GM19467 (cell line): Measurements from ENCODE around the gene MLLT1.

Source experiments
- ATAC-seq: cut with Tn5 transposase; IDR thresholded peaks from one replicate; pipeline ENCODE4 v1.9.1; 2021; ENCODE audit warnings: mild to moderate bottlenecking, moderate library complexity; ENCODE audit not compliant: unreplicated experiment

MLLT1 gene

DNA sequence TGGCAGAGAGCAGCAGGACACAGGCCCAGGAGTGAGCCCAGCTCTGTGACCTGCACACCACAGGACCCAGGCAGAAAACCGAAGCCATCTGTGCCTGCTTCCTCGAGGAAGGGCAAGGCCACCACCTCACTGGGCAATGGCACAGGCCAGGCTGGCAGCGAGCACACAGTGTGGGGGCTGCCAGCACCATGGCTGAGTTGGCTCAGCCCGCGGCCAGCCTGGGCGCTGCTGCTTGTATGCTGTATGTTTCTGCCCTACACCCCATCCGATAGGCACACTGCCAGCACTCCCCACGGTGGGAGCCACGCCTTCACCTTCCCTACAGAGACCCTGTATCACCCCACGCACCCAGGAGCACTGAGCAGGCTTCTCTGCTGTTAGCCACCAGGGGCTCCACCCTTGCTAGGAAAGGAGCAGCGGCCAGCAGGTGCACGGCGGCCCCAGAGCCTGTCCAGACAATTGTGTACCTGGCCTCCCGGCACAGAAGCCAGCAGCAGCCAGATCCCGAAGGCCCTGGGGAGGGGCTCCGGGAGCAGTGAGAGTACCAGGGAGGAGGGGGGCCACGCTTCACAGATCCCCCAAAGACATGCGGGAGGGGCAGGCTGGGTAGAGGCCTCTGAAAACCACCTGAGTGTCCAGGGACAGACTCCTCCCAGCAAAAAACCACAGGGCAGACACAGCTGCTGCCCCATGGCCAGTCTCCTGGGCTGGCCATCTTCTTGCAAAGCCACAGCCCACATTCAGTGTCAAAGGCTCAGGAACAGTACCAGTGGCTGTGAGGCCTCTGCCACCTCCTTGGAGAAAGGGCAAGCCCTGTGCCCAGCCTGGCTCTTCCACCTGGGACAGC lies 56.1 kb downstream of the MLLT1 start:
- ATAC-seq, result no peak

DNA sequence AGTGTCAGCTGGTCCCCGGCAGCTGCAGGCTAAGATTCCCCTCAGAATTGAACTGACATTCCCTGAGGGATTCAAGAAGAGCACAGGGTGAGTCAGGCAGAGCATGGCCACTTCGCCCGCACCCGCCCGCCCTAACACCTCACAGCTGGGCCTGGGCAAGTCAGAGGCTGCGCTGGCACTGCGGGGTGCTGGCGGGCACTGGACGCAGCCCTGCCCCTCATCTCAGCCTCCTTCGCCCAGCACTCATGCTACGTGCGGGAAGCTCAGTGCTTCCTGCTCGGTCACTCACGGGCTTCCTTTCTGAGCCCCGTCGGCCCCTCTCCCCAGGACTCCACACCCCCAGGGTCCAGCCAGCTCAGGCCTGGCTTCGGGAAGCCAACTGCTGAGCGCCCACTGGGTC lies 56.9 kb downstream of the MLLT1 start:
- no peak for ATAC-seq

DNA sequence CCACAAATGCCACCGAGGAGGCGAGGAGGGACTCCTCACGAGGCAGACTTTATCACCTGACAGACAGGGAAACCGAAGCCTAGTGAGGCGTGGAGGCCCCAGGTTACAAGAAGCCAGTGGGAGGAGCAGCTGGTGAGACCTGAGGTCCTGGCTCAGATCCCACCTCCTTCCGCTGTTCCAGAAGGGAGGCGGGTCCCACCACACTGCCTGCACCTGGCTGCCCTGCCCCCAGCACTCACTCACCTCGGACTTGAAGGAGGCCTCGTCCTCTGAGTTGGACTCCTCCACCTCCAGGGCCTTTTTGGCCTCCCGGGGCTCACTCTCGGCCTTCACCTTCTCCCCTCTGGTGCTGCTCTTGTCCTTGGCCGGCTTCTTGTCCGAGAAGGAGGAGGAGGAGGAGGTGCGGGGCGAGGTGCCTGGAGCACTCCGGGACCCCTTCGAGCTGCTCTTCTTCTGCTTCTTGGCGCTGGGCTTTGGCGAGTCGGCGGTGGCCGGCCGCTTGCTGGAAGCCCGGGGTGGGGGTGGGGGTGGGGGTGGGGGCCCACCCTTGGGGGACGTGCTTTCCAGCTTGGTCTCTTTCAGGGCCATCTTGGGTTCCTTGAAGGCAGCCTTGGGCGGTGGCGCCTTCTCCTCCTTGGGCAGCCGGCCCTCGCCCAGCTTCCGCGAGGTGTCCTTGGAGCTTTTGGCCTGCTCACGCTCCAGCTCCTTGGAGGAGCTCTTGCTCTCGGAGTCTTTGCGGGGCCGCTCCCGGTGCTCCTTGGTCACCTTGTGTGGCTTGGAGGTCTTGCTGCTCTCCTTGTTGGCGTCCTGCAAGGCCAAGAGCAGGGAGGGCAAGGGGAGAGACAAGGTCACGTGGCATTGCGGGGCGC lies 57.7 kb downstream of the MLLT1 start:
- no peak for ATAC-seq

DNA sequence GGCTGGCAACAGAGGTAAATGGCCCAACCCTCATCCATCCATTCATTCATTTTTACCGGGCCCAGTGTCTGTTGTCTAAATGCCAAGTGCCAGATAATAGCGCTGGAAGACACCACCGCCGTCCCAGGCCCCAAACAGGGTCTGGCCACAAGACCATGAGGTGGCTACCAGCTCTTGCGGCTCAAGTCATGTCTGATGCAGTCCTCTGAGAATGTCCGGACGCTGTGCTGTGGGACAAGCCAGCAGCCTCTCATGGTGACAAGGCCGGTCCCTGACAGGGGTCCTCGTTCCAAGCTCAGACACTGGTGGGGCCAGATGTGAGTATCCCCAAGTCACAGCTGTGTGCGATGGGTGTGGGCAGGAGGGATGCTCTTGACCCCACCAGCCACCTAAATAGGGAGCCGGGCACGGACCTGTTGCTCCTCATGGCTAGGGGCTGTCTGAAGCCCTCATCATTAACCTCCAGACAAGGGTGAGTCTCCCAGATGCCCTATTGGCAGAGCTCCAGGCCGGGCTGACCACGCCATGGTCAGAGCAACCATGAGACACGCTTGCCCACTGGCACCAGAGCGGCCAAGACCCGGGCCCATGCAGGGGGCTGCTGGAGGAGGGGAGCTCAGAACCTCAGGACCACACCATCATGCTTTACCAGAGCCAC lies 58.4 kb downstream of the MLLT1 start:
- ATAC-seq, result no peak

DNA sequence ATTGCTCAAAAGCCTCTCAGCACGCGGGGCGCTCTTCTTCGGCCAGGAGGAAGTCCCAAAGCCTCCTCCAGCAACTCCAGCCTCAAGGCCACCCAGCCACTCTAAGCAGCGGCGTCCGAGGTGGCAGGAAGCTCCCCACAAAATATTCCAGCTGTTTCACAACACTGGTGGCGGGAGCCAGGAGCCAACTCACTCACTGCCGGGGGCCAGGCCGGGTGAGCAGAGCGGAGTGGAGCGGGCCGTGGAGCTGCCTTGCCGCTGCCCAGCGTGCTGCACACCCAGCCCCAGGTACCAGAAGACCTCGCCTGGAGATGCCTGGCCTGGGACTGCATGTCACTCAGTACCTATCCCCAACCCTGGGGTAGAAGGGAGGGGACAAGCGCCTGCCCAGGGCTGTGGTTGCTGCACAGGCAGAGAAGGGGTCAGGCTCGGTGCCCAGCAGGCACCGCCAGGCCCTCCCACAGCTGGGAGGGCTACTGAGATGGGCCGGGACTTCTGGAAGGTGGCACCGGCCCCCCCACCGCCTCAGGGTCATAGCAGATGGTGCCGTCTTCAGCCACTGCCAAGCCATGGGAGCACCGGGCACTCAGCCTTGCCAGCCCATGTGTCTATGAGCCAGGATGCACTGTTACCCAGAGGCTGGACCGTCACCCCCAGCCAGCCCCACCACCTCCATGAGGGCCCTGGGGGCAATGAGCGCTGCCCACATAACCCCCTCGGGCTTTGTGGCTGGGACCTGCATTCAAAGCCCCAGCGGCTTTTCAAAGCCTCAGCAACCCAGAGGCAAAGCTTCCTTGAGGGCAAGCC lies 59.2 kb downstream of the MLLT1 start:
- ATAC-seq, result no peak

DNA sequence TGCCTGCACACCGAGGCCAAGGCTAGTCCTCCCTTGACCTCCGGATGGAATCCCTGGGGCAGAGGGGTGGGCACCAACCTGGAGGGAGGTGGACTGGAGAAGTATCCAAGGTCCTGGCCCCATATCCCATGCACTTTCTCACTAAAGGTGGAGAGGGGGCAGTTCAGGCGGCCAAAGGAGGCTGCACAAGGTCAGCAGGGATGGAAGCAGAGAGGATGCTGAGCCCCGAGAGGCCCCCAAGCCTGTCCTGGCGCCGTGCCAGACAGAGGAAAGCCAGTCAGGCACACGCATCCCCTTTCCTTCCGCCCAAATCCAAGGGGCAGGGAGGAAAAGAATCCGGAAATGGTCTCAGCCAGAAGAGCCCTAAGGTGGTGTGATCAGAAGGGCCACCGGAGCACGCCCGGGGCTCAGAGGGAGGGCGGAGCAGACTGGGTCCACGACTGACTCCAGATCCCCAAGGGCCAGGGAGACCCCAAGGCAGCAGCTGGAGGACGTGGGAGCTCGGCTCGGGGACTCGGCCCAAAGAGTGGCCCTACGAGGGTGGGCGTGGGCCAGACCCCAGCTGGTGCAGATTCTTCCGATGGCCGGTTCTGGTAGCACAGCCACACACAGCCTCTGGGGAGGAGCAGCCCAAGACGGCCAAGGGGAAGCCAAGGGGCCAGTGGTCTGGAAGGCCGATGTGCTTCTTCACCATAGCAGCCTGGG lies 60.0 kb downstream of the MLLT1 start:
- ATAC-seq, result no peak

DNA sequence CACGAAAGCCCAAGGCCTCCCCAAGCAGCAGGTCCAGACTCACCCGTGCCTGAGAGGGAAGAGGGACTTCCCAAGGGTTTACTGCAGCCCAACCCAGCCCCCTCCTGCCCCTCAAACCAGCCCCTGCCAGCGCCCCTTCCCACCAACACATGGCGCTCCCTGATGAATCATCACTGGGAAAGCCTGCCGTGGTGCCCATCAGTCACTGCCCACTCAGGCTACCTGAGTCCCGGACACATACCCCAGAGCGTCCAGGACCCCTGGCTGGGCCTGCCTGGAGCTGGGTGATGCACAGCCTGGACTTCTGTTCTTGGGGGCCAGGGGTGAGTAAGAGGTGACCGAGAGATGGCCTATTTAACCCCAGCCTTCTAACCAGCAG lies 60.6 kb downstream of the MLLT1 start:
- no peak for ATAC-seq

DNA sequence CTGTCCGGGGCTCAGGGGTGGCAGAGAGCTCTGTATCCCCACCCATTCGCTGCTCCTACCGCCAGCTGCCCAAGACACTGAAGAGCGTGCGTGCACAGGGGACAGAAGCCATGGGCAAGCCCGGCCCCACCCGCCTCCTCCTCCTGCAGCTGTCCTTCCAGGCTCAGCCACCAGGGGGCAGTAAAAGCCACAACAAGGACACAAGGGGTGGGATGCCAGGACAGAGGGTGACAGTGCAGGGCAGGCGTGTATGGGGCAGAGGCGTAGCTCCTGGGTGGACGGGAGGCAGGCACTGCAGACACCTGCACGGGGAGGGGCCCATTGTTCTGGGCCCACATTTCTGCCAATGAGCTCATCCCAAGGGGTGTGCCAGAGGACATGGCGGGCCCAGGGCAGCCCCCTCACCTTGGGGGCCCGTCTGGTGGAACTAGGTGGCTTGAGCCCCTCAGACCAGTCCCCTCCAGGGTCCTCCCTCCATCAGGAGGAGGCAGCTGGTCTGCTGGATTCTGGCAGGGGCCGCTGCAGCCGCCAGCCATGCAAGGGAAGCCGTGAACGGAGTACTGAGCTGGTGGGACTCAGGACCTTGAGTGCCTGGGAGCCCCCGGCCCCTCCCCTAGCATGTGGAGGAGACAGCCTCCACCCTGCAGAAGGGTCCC lies 61.2 kb downstream of the MLLT1 start:
- ATAC-seq, result no peak

DNA sequence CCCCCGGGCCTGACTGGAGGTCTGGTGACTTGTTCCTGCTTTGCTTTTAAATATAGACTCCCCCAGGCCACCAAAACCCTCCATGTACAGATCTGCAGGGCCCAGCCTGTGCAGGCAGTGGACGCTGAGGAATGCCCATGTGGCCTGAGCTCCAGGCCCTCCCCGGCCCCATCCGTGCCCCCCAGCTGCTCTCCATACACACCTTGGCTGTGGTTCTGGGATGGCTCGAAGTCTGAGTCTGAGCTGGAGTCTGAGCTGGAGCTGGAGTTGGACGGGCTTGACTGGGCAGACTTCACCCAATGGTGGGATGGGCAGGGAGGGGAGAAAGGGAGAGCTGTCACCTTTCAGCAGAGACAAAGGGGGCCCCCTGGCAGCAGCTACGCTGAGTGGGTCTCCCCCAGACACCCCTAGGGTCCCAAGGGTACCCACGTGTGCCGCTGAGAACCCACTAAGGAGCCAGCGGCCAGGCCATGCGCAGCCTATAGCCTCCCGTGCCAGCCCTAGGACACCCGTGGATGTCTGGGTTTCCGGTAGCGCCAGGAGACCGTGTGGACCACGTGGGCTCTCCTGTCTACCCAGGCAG lies 61.9 kb downstream of the MLLT1 start:
- ATAC-seq, result no peak

DNA sequence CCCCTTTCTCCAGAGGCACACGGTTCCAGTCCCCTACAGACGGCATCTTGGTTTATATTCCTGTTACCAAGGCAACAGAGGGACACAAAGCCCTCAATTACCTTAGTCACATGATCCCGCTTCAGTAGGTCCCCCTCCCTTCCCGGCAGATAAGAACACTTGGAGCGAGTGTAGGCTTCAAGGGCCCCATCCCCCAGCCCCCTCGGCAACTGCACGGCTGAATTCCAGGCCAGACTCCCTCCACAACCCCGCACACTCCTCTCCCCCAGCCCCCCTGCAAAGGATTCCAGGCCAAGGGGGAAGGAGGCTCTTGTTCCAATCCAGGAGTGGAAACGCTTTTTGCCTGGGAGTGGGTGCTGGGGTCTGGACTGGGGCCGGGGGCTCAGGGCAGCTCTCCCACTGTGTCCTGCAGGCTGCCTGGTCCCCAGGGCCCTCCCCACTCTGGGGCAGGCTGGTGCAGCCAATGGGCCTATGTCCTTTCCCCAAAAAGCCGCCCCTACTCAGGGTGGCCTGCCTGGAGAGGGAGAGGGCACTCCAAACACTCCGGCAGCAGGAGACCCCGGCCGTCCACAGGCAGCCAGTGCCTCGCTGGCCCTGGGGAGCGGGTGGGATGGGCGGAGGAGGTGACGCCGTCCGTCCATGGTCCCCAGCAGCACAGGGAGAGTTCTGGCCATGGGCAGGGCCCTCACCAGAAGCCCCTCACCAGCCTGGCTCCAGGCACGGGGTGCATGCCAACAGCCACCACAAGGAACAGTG lies 62.6 kb downstream of the MLLT1 start:
- ATAC-seq, result no peak

DNA sequence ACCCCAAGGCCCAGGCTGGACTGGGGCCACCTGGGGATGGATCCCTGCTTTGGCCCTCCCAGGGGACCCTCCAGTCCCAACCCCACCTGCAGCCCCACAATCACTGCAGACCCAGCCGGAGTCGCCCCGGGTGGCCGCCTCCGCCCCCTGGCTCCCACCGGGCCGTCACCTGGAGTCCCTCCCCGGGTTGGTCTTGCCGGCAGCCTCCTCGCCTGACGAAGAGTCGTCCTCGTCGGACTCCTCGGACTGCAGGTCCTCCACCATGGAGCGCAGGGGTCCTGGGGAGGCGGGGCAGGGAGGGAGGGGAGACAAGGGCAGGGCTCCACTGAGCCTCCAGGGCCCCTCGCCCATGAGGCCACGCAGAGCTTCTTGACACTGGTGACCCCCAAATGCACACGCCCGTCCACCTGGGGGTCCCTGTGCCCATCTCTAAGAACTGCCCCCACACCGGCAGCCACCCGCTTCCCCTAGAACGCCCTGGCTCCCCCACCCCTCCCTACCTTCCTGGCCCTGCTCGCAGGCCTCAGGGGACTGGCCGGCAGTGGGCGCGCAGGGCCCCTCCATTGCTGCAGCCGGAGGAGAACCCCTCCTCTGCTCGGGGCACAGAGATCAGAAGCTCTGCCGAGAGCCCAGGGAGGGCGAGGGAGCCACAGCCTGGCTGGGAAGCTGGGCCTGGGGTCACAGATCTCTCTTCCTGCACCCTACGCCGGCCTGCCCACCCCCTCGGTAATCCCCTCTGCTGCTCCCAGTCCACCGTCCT lies 63.4 kb downstream of the MLLT1 start:
- ATAC-seq, result no peak

DNA sequence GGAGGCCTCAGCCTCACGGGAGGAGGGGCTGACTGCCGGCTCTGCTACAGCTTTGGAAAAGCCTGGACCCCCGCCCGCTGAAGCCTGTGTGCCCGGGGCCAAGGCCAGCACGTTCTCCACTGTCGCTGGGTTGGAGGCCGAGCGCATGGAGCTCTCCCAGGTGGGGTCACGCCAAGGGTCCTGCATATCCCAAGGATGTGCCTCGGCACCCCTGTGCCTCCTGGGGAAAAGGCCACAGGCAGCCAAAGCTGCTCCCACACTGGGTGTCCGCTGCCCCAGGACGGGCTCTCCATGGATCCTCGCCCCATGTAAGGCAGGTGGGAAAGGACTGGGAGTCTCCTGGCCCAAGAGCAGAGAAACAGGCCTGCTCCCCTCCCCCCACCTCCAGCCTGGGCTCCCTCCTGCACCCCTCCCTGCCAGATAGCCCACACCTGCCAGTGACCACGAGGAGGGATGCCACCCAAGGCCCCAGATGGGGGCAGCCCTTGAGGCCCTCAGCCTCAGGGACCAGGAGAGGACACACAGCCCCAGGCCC lies 64.0 kb downstream of the MLLT1 start:
- ATAC-seq, result no peak

DNA sequence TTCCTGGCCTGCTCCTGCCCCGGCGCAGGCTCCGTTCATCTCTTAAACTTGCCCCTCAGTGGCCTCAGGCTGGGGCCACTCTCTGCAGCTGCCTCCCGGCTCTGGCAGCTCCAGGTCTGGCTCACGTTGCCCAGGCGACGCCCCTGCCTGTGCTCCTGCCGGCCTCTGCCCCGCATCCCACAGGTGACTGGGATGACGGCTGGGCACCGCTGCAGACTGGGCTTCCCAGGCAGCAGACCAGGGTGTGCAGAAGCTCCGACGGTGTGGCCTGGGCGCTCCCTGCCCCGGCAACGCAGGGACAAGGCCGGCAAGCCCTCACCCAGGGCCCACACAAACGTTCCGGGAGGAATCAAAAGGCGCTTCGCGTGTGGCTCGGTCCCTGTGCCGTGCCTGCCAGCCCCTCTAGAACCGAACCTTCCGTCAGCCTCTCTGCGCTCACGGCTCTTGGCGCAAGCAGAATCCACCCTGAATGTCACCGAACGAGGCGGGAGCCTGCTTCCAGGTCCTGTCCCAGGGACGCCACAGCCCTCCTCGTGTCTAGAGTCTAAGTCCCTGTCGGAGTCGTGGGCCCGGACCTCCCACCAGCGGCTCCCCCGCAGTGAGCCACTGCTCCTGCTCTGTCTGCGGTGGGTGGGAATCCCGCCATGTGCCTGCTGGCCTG lies 64.8 kb downstream of the MLLT1 start:
- no peak for ATAC-seq

DNA sequence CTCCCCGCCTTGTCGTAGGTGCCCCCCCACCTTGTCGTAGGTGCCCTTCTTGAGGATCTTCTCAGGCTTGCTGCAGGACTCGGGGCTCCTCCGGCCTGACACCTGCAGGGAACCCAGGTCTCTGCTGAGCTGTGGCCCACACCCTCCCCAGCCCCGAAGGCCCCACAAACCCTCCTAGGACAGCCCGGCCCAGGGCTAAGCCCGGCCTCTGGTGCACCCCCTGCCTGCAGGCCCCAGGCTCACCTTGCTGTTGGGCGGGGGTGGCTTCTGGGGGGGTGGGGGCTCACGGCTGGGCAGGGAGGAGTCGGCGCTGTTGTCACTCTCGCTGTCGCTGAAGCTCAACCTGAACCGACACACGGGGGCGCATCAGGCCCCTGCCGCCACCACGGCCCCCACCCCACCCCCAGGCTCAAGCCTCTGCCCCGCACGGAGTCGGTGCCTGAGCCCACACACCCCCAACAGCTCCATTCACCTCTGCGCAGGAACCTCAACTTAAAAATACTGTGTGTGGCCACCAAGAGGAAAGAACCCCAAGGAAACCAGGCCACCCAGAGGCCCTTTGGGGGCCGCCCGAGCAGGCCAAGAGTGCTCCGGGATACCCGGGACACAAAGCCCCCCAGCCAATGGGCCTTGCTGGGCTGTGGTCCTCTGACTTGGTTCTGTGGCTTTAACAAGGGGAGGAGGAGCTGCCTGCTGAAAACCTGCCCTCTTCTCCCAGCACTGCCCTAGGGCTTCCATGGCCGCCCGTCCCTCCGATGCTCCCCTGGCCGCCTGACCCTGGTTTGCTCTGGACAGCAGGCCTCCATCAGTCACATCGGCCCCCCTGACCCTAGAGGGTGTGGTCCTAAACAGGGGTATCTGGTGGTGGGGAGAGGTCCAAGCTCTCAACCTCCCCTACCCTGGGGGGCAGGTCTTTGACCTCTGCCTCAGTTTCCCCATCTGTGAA lies 65.8 kb downstream of the MLLT1 start:
- no peak for ATAC-seq

DNA sequence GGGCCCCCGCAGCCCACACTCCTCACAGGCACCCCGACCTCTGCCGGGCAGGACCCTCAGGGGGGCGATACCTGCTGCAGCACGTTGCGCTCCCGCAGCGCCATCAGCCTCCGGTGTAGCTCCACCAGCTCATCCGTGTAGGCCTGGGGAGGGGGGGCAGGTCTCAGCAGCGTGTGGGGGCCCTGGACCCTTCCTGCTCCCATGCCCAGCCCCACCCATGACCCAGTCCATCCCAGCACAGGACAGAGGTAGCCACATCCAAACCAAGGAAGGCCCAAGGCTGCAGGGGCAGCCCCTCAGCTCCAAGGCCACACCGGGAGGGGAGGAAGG lies 66.5 kb downstream of the MLLT1 start:
- ATAC-seq, result no peak
